HG02970 (cell line): ENCODE results near the gene GPSM1.

Experiments used
- ATAC-seq: cut with Tn5 transposase; IDR thresholded peaks from one replicate; pipeline ENCODE4 v1.9.1; 2021; ENCODE audit warnings: mild to moderate bottlenecking, moderate library complexity, moderate number of reproducible peaks; ENCODE audit not compliant: unreplicated experiment, low FRiP score

The GPSM1 gene

DNA sequence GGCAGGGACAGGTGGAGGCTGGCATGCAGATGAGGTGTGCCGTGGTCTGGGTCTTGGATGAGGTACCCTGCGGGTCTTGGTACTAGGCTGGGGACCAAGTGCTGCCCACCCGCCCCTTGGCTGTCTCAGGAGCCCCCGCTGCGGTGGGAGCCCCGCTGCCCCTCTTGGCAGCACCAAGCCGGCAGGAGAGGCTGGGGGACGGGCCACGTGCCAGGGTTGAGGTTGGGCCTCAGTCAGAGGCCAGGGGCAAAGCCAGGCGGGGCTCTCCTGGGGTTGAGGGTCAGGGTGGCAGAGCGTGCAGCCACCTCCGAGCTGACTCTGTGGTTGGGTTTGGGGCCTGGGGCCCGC is 44.2 kb downstream of the GPSM1 start:
- ATAC-seq, result no peak

DNA sequence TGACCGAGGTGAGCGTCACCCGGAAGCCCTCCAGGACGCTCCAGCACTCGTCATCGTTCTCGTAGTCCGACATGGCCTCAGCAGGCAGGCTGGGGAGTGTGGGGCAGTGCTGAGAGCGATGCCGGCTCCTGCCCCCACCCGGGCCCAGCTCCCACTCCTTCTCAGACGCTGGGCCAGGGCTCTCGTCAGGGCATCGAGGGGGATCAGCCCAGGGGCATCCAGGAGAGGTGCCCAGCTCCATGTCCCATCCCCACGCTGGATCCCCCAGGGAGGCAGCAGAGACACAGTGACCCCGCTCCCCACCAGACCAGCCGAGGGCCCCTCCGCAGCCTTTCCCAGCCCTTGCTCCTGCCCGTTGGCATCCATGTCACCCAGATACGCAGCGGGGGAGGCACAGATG is 44.7 kb downstream of the GPSM1 start:
- no peak for ATAC-seq

DNA sequence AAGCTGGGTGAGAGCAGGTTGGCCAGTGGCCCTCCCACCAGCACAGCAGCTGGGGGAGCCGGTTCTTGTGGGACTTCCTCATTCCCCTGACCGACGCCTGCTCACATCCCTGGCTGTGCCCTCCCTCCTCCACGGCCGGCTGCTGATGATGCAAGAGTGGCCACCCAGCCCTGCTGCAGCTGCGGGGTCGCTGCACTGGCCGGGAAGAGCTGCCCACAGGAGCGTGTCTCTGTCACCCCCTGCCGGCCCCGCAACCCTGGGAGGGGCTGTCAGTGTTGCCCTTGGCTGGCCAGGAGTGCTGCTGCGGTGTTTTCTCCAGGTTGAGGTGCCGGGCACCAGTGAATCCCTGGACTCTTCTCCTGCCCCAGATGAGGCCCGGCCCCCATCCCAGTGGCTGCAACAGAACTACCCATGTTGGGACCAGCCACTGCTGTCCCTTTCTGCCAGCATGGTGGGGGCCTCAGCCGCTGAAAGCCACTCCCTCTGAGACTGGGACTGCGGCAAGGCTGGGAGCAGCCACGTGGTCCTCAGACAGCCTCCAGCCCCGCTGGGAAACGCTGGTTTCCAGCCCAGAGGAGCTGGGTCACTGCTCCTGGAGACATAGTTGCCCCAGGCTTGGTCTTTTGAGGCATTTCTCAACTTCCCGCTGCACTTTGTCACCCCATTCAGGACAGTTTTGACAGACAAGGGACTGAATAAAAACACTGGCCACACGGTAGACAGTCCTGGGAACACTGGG is 45.4 kb downstream of the GPSM1 start:
- no peak for ATAC-seq

DNA sequence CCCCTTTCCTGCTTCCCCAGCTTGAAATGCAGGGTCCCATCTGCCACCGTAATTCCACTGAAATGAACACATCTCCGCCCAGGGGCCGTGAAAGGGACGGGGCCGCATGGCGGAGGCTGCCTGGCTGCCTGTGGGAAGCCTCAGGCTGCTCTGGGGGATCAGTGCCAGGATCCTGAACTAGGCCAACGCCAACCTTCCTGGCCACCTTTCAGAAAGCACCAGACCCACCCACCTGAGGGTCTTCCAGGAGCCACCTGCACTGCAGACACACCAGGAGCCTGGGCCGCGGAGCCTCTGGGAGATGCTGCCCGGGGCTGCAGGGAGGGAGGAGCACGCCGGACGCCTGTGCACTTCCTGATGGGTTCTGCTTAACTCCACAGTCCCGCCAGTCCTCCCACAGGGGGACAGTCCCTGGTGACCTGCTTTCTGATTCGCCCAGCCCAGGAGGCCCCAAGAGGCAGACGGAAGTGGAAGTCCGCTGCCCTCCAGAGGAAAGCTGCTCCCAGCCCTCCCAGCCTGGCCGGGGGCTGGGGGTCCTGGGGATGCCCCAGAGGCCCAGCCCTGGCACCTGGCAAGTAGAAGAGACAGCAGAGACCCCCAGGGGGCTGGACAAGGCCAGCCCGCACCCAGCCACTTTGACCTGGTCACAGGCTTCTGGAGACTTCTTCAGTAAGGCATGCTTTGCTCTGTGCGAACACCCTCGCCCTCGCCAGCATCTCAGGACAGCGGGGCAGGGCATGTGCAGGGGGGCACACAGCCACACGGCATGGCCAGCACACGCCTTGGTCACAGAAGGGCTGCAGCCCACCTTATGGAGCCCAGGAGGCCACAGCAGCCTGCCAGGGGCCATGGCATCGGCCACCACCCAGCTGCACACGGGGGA is 46.2 kb downstream of the GPSM1 start, which contains the start of gene CARD9:
Gene CARD9 (minus strand): TSS at position 370 of the 883 bp plus-strand sequence. CDS start 1,591 bp downstream, outside the sequence.
- no peak for ATAC-seq

DNA sequence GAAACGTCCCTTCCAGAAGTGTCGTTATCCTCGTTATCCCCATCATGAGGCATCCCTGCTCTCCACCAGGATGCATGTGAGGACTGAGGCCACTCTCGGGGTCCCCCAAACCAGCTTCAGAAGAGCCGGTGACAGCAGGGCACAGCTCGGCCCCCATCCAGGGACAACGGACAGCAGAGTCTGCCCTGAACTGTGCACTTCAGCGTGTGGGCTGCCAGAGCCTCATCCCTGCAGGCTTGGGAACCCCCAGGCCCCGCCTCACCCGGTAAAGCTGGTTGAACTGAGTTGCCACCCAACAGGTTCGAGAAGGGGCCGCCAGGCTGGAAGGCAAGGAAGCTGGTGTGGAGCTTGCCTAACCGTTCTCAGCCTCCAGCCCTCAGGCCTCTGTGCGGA is 46.8 kb downstream of the GPSM1 start:
- ATAC-seq, result no peak

DNA sequence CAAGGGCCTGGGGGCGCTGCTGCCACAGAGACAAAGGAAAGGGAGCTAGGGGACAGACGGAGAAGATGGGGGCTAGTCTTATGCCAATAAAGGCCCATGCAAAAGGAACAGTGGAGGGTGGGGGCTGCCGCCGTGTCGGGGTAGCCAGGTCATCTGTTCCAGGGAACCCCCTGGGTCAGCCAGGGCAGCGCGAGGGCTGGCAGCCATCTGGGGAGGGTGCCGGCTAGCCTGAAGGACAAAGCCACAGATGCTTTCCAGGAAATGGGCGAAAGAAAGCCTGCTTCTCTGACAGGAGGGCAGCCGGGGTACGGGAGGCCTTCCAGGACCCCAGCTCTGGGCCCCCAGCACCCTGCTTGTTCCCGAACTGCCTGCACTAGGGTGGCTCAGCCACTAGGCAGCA is 47.8 kb downstream of the GPSM1 start:
- no peak for ATAC-seq

DNA sequence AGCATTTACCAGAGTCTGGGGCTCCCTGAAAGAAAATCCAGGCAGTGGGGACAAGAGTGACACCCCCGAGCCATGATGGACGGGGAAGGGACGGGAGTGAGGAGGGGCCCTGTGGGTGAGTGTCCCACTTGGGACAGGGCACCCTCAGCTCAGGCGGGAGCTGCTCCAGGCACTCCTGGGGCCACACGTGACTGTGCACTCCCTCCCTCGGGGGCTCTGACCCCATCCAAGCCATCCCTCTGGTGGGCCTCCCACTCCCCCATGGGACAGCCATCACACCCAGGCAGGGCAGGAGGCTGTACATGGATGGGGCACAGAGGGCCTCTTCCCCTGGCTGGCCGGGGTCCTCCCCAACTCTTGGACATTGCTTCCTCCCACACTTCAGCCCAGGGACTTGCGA is 49.1 kb downstream of the GPSM1 start:
- ATAC-seq, result no peak

DNA sequence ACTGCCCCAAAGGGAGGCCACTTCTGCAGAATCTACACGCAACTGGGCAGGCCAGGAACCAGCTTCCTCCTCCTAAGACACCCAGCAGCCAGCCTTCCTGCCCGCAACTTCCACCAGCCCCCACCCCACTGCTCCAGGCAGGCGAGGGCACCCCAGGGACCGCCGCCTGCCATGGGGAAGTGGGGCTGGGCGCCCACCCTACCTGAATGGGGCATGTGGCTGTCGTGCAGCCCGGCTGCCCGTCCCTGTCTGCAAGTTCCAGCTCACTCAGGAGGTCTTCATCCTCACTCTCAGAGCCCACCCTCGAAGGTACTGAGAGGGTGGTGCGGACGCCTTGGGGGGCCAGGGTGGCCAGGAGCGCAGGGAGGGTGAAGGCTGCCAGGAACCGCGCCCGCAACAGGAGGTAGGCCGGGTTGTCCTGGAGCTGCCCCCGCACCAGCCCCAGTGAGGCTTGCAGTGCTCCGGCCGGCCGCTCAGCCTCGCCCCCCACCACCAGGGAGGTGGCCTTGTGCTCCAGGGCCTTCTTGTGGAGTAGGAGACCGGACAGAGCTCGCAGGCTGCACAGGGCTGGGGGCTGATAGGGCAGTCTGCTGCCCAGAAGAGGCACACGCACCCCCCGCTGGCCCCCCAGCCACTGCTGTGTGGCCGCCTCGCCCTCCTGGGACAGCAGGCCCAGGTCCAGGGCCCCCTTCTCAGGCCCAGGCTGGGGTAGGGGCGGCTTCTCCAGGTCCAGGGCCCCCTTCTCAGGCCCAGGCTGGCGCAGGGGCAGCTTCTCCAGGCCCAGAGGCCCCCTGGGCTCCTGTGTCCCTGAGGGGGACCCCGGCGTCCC is 50.2 kb downstream of the GPSM1 start:
- ATAC-seq, result no peak

DNA sequence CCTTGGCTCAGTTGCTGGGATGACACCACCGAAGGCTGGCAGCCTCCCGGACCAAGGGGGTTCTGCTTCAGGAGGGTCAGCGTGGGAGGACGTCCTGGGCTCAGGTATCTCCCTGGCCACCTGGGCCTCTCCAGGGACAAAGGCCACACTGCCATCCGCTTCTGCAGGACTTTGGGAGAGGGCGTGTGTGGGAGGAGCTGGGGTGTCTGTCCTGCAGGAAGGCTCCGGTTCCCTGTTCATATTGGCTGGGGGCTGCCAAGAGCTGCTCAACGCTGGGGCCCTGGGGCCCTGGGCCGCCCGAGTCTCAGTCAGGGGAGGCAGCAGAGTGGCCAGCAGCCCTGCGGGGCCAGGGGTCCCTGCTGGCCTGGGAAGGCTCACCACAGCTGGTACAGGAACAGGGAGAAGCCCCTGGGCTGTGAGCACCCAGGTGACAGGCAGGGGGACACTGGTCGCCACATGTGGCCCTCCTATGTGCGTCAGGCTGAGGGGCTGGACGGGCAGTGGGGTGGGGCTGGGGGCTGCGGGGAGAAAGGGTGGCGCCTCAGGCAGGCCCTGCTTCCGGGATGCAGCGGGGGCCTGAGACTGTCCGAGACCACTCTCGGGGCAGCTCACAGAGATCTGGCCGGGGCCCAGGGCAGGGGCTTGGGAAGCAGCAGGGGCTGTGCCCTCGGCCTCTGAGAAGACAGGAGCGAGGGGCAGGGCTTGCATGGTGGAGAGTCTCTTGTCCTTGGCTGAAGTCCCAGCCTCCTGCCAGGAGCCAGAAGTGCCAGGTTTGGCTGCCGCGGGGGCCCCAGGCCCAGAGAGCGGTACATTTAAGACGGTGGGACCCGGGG is 51.0 kb downstream of the GPSM1 start:
- ATAC-seq, result no peak

DNA sequence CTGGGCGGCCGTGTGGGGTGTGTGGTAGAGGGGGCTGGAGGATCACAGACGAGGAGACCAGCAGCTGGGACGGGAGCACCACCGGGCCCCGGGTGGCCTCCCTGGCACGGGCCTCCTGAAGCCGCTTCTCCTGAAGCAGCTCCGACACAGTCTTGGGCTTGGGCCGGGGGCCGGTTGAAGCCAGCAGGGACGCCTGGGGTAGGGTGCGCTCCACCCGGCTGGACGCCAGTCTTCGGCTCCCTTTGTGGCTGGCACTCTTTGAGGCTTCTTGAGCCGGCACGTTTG is 51.6 kb downstream of the GPSM1 start:
- no peak for ATAC-seq

DNA sequence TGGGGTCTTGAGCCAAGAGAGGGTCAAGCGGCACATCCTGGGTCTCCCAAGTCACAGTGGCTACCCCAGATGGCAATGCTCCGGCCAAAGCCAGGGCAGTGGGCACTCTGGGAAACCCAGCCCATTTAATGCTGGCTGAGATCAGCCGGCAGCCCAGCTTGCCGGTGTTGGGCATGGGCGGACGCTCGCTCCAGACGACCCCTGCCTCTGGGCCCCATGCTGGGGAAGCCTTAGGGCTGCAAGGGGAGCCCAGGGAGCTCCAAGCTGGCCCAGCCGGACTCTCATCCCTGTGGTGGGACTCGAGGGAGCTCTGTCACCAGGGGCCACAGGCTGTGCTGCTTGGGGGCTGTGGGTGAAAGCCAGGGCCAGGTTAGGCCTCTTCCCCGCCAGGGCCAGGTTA is 52.1 kb downstream of the GPSM1 start:
- no peak for ATAC-seq

DNA sequence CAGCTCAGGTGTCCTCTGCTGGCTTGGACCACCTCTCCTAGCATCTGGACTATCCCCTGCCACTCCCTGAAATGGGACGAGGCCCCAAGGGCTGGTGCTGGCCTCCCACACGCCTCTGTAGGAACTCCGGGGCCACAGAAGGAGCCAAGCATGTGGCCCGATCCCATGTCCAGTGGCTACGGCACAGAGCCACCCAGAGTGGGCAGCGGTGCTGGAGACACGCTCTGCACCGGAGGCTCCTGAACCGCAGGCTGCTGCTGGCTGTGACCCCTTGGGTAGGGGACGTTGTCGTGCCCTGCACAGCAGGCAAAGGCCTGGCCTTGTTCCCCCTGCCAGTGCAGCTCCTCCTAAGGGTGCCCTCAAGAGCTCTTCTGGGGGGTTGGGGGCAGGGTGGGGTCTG is 52.6 kb downstream of the GPSM1 start:
- ATAC-seq, result no peak

DNA sequence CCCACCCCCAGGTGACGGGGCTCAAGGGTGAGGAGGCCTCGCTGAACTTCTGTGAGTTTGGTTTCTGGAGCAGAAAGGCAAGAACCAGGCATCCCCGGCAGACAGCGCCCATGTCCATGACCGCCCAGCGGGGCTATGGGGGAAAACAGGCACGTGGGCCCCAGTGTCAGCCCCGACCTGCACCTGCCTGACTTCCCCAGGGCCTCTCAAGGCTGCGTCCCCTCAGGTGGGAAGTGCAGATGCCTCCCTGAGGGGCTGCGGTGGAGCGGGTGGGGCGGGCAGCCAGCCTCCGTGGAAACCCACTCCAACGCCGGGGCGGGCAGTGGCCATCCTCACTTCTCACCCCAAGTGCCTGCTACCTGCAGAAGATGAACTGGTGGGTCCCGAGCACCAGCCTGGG is 53.0 kb downstream of the GPSM1 start:
- no peak for ATAC-seq

DNA sequence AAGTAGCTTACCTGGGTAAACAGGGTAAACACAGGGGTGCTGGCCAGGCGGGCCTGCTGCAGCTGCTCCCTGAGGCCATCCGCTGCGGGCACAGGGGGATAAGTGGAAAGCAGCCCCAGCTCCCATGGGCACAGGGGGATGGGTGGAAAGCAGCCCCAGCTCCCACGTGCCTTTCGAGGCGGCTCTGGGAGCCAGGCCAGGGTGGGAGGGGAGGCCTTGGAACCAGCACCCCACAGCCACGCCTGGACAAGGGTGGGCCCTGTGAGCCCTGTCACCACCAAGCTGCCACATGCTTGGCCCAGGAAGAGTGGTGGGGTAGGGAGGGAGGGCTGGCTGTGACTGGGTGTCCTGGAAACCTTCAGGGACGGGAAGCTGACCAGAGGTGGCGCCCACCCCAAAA is 54.0 kb downstream of the GPSM1 start:
- no peak for ATAC-seq

DNA sequence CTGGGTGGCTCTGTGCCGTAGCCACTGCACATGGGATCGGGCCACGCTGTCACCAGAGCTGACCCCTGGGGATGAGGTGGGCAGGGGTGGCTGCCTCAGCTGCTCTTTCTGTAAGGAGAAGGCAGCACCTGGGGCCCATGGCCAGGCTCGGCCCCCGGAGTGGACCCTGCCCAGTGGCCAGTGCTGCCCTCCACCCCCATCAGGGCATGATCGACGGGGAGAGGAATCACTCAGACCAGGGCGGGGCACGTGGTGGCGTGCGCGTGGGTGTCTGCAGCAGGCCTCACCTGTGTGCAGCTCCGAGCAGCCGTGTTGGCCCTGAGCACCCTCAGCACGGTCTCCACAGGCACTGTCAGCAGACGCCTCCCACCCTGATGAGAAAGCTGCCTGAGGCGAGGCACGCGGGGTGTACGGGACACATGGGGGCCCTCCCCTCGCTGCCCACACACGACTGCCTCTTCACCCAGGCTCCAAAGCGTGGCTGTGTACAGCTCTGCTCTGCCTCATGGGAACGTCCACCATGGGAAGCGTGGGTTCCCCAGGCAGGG is 54.7 kb downstream of the GPSM1 start:
- no peak for ATAC-seq

DNA sequence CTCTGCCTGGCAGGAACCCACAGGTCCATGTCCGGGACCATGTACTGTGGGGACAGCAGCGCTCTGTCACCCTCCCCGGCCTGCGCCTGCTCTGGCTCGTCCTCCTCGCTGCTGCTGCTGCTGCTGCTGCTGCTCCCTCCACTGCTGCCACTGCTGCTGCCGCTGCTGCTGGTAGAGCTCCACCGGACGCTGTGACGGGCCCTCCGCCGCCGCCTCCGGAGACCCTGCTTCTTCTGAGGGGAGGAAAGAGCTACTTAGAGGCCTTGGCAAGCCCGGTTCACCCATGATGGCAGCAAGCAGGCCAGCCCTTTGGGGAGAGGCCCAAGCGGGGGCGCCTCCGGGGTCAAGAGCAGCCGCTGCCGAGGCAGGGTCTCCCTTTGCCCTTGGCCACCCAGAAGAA is 56.1 kb downstream of the GPSM1 start:
- no peak for ATAC-seq

DNA sequence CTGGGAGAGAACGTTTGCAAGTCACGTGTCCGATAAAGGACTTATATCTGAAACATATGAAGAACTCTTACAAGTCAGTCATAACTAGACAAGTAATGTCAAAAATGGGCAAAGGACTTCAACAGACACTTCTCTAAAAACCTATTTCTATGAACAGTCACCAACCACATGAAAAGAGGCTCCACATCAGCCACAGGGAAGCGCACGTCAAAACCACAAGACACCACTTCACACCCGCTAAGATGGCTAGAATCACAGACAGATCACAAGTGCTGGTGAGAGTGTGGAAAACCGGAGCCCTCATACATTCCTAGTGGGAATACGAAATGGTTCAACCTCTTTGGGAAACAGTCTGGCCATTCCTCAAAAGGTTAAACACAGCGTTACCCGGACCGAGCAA is 57.7 kb downstream of the GPSM1 start:
- ATAC-seq, result no peak

DNA sequence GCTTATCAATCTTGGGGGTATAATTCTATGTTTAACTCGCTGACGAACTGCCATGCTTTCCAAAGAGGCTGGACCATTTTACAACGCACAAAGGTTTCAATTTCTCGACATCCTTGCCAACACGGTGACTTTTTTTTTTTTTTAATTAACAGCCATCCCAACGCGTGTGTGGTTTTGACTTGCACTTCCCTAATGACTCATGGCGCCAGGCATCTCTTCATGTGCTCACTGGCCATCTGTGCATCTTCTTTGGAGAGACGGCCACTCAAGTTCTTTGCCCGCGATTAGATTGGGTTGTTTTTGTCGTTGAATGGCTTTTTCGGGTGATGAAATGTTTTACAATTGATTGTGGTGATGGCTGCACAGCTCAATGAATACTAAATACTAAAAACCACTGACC is 58.7 kb downstream of the GPSM1 start:
- no peak for ATAC-seq

DNA sequence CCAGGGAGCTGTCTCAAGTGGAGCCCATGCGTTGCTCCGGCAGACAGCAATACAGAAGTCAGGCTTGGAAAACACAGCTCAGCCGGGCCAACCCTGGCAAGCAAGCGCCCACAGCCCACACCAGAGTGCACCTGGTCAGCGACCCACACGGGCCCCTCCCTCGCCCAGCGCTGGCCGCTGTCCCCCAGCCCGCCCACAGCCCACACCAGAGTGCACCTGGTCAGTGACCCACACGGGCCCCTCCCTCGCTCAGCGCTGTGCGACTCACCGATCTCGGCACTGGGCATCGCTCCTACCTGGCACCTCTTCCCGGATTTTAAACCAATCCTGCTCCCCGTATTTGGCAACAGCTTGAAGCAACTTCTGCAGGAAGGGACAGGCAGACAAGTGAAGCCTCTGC is 59.9 kb downstream of the GPSM1 start:
- no peak for ATAC-seq

DNA sequence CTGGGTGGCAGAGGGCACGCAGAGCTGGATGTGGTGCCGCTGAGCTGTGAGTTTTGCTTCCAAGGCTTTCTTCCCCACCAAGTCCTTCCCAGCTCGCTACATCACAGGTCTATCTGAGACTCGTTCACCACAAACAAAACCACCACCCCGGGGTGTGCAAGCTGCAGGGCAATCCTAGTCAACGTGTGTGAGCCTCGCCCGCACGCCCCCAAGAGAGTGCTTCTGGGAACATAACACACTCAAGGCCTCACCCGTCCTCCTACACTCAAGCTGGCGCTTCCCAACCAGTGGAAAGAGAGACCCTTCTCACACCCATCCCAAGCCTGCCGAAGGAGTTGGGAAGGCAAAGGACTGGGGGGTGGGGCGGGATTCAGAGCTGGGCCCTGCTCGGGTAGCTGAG is 62.1 kb downstream of the GPSM1 start:
- ATAC-seq, result no peak
